Stimulated activated memory B cell treated with anti-CD40 and anti-IgM and Interleukin-4, amounts not matched to agents 10 μg/mL and 1 μg/mL and 100 μg/mL, for 72 hours (primary cell): ENCODE measurements around the gene BLTP3A.
A peak's percentile ranks its signal among the peaks of the same experiment; 100 is the strongest.
"Not testable (repeated sequence)": the region's sequence is repeated elsewhere in the genome, so short reads cannot be mapped to it uniquely, and the experiment has no call there.

ENCODE experiments used
- ATAC-seq: fragments of 150-1000 bp; cut with Tn5 transposase; 2 replicates; pipeline ENCODE4 v1.10.0; 2021
- H3K27ac Mint-ChIP-seq: one replicate; pipeline ENCODE4 v1.8.0; 2022; ENCODE audit warnings: mild to moderate bottlenecking, mixed read lengths
- H3K27me3 Mint-ChIP-seq: one replicate; pipeline ENCODE4 v1.8.0; 2022; ENCODE audit warnings: mixed read lengths
- H3K36me3 Mint-ChIP-seq: one replicate; pipeline ENCODE4 v1.8.0; 2022; ENCODE audit warnings: mixed read lengths
- H3K4me1 Mint-ChIP-seq: one replicate; pipeline ENCODE4 v1.8.0; 2022; ENCODE audit warnings: mixed read lengths
- H3K4me3 Mint-ChIP-seq: one replicate; pipeline ENCODE4 v1.8.0; 2022; ENCODE audit warnings: mild to moderate bottlenecking, moderate library complexity, mixed read lengths
- H3K9me3 Mint-ChIP-seq: one replicate; pipeline ENCODE4 v1.8.0; 2022; ENCODE audit warnings: mixed read lengths

BLTP3A gene

GRCh38 chr6:34791701-34792604 lies at the start of gene BLTP3A:
Gene BLTP3A (plus strand): TSS chr6:34792083. CDS start chr6:34792251, 168 bp downstream.
- peak; percentile 98 for ATAC-seq
- peaks cover 4% of the 10 kb centered on the region for H3K36me3 Mint-ChIP-seq
- peaks cover 29% of the 10 kb centered on the region for H3K4me1 Mint-ChIP-seq

GRCh38 chr6:34742094-34742493 lies 49.8 kb upstream of the BLTP3A start:
- Mint-ChIP-seq H3K36me3 (no peaks in the 10 kb centered on the region), H3K27me3 (no peaks in the 10 kb centered on the region), H3K9me3 (no peaks in the 10 kb centered on the region), H3K4me1 (peaks cover under 1% of the 10 kb centered on the region), H3K27ac (no peak overlapping the region), H3K4me3 (no peak overlapping the region)
- ATAC-seq: no peak

More at GRCh38 chr6:34791701-34792604, at the start of gene BLTP3A:
- H3K4me3 Mint-ChIP-seq: peak within 1 kb of the TSS; percentile 95
- peak within 1 kb of the TSS; percentile 95 for H3K27ac Mint-ChIP-seq
- no peaks in the 10 kb centered on the region for H3K9me3 Mint-ChIP-seq
- H3K27me3 Mint-ChIP-seq: no peaks in the 10 kb centered on the region

GRCh38 chr6:34743625-34744293 lies 48.1 kb upstream of the BLTP3A start:
- Mint-ChIP-seq H3K27me3 (no peaks in the 10 kb centered on the region), H3K27ac (no peak overlapping the region), H3K4me1 (no peaks in the 10 kb centered on the region), H3K36me3 (no peaks in the 10 kb centered on the region), H3K4me3 (no peak overlapping the region), H3K9me3 (no peaks in the 10 kb centered on the region)
- no peak for ATAC-seq

GRCh38 chr6:34744294-34744647 lies 47.6 kb upstream of the BLTP3A start:
- not testable (repeated sequence) for H3K27me3 Mint-ChIP-seq, H3K27ac Mint-ChIP-seq, ATAC-seq

GRCh38 chr6:34745277-34746103 lies 46.4 kb upstream of the BLTP3A start:
- Mint-ChIP-seq H3K4me3 (no peak overlapping the region), H3K4me1 (no peaks in the 10 kb centered on the region), H3K36me3 (no peaks in the 10 kb centered on the region), H3K27me3 (no peaks in the 10 kb centered on the region), H3K9me3 (no peaks in the 10 kb centered on the region), H3K27ac (no peak overlapping the region)
- no peak for ATAC-seq

More at GRCh38 chr6:34744294-34744647, 47.6 kb upstream of the BLTP3A start:
- H3K9me3 Mint-ChIP-seq, H3K4me3 Mint-ChIP-seq, H3K36me3 Mint-ChIP-seq, H3K4me1 Mint-ChIP-seq: not testable (repeated sequence)

- Mint-ChIP-seq H3K9me3 (no peaks in the 10 kb centered on the region), H3K27me3 (no peaks in the 10 kb centered on the region)
Observed at GRCh38 chr6:34746104-34746846, 45.6 kb upstream of the BLTP3A start.

DNA sequence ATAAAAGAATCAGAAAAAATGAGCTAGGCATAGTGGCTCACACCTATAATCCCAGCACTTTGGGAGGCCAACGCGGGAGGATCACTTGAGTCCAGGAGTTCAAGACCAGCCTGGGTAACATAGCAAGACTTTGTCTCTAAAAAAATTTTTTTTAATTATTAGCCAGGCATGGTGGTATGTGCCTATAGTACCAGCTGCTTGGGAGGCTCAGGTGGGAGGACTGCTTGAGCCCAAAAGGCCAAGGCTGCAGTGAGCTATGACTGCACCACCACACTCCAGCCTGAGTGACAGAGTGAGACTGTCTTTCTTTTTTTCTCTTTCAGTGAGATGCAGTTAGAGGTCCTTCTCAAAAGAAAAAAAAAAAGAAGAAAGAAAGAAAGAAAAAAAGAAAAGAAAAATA lies 43.1 kb upstream of the BLTP3A start:
- no peaks in the 10 kb centered on the region for H3K27me3 Mint-ChIP-seq
- no peak for ATAC-seq
- peaks cover 7% of the 10 kb centered on the region for H3K4me1 Mint-ChIP-seq
- H3K9me3 Mint-ChIP-seq: no peaks in the 10 kb centered on the region
- H3K36me3 Mint-ChIP-seq: no peaks in the 10 kb centered on the region
- no peak overlapping the region for H3K27ac Mint-ChIP-seq
- no peak overlapping the region for H3K4me3 Mint-ChIP-seq

More at GRCh38 chr6:34746104-34746846, 45.6 kb upstream of the BLTP3A start:
- H3K27ac Mint-ChIP-seq: no peak overlapping the region
- H3K36me3 Mint-ChIP-seq: no peaks in the 10 kb centered on the region
- ATAC-seq: no peak
- no peaks in the 10 kb centered on the region for H3K4me1 Mint-ChIP-seq
- H3K4me3 Mint-ChIP-seq: no peak overlapping the region

GRCh38 chr6:34756513-34756856 lies 35.4 kb upstream of the BLTP3A start:
- peak; percentile 13 for ATAC-seq
- not testable (repeated sequence) for H3K27ac Mint-ChIP-seq

DNA sequence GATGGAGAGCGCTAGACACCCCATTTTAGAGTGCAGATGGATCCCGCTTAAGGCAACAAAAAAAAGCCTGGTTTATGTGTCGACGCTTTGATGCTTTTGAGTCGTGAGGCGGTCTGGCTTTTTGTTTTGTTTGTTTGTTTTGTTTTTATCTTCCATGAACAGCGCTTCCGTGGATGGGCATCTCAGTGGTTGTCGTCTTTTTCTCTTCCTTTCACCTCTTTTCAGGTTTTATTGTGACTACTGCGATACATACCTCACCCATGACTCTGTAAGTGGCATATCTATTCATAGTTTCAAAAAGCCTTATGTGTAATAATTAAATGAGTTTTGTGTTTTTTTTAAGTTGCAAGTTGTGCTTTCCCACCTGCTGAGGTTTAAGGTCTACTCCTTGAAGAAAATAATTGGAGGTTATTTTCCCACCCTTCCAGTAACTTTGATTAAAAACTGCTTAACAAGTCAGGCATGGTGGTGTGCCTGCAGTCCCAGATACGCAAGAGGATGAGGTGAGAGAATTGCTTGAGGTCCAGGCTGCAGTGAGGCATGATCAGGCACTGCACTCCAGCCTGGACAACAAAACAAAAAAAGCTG lies 34.1 kb upstream of the BLTP3A start:
- Mint-ChIP-seq H3K9me3 (no peaks in the 10 kb centered on the region), H3K4me3 (no peak overlapping the region), H3K4me1 (peaks cover 8% of the 10 kb centered on the region), H3K27me3 (no peaks in the 10 kb centered on the region), H3K36me3 (peaks cover 10% of the 10 kb centered on the region), H3K27ac (no peak overlapping the region)
- no peak for ATAC-seq

More at GRCh38 chr6:34756513-34756856, 35.4 kb upstream of the BLTP3A start:
- not testable (repeated sequence) for H3K9me3 Mint-ChIP-seq, H3K4me1 Mint-ChIP-seq, H3K4me3 Mint-ChIP-seq, H3K27me3 Mint-ChIP-seq, H3K36me3 Mint-ChIP-seq

- Mint-ChIP-seq H3K36me3 (peaks cover 13% of the 10 kb centered on the region), H3K4me3 (no peak overlapping the region), H3K27me3 (no peaks in the 10 kb centered on the region), H3K9me3 (no peaks in the 10 kb centered on the region), H3K27ac (no peak overlapping the region), H3K4me1 (peaks cover 4% of the 10 kb centered on the region)
- ATAC-seq: no peak
Observed at GRCh38 chr6:34760108-34760507, 31.8 kb upstream of the BLTP3A start.

- H3K9me3 Mint-ChIP-seq, H3K27ac Mint-ChIP-seq, H3K4me1 Mint-ChIP-seq, H3K4me3 Mint-ChIP-seq, H3K27me3 Mint-ChIP-seq, ATAC-seq: not testable (repeated sequence)
- H3K36me3 Mint-ChIP-seq: peaks cover 13% of the 10 kb centered on the region
Observed at GRCh38 chr6:34761681-34762080, 30.2 kb upstream of the BLTP3A start.

- no peak for ATAC-seq
- no peaks in the 10 kb centered on the region for H3K27me3 Mint-ChIP-seq
- no peaks in the 10 kb centered on the region for H3K4me1 Mint-ChIP-seq
- peaks cover 38% of the 10 kb centered on the region for H3K36me3 Mint-ChIP-seq
- H3K27ac Mint-ChIP-seq: no peak overlapping the region
- no peak overlapping the region for H3K4me3 Mint-ChIP-seq
- no peaks in the 10 kb centered on the region for H3K9me3 Mint-ChIP-seq
Observed at GRCh38 chr6:34768148-34768547, 23.7 kb upstream of the BLTP3A start.

DNA sequence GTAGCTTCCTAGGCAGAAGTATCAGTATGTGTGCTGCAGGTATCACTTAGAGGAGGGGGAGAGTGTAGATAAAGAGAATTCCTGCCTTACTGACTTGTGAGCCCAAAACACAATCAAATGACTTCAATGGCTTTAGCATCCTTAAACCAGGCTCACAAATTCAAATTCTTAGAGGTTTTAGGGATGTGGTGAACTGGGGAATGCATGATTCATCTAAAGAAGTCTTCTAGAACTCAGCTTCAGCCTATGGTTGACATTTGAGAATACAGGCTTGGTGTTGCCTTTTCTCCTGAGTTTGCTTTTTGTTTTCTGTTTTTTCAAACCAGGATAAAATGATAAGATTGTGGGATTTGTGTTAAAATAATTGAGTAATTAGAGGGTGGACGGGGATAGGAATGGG lies 20.2 kb upstream of the BLTP3A start:
- no peak overlapping the region for H3K4me3 Mint-ChIP-seq
- no peak overlapping the region for H3K27ac Mint-ChIP-seq
- ATAC-seq: no peak
- no peaks in the 10 kb centered on the region for H3K4me1 Mint-ChIP-seq
- peaks cover 67% of the 10 kb centered on the region for H3K36me3 Mint-ChIP-seq
- H3K27me3 Mint-ChIP-seq: no peaks in the 10 kb centered on the region
- H3K9me3 Mint-ChIP-seq: no peaks in the 10 kb centered on the region

DNA sequence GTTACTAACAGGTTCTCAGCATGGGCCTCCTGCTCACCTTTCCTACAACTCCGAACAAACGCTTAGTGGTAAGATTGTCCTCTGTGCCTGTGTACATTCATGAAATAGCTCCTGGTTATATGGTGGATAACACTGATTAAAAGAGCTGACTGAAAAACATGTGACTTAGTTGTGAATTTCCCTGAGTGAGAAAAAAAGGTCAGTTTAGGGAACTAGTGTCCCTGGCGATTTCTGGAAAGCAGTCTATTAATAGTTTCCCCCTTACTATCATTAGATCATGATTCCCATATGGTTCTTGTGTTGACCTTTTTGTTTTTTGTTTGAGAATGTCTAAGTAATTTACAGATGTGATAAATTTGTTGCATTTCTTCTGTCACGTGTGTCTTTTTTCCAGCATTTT lies 18.9 kb upstream of the BLTP3A start:
- H3K36me3 Mint-ChIP-seq: peaks cover 76% of the 10 kb centered on the region
- ATAC-seq: no peak
- H3K4me1 Mint-ChIP-seq: no peaks in the 10 kb centered on the region
- no peak overlapping the region for H3K27ac Mint-ChIP-seq
- H3K4me3 Mint-ChIP-seq: no peak overlapping the region
- H3K9me3 Mint-ChIP-seq: no peaks in the 10 kb centered on the region
- H3K27me3 Mint-ChIP-seq: no peaks in the 10 kb centered on the region
